Panc1 (cell line): ENCODE data around the gene NTN4. TPM values are rescaled to one million over a fixed set of nuclear protein-coding genes. Genes with fewer than 3 reads are reported as not detected.

Source experiments
- ATAC-seq: fragments of 200-7000 bp; cut with Tn5 transposase; 2 replicates; pipeline ENCODE4 v1.9.1; 2020; ENCODE audit warnings: mild to moderate bottlenecking, moderate library complexity
- BruUV-seq: library from RNA; stranded (reverse); fragments of 400-500 nt; replicated peaks from 2 replicates; lab custom pipeline; 2021; lab: Mats Ljungman, UMichigan
- CTCF ChIA-PET: fragments of 300-600 bp; sonication (Branson Sonifier 250); formaldehyde crosslinking; loops from one replicate; lab custom pipeline; 2022; ENCODE audit warnings: antibody characterized with exemption; lab: Charles Lee
- POLR2A ChIA-PET: fragments of 300-600 bp; sonication (Branson Sonifier 250); formaldehyde crosslinking; loops from one replicate; lab custom pipeline; 2022; ENCODE audit warnings: antibody characterized with exemption; lab: Charles Lee
- DNase-seq: peaks from one replicate; pipeline ENCODE4 v3.0.0-alpha.2; 2010; ENCODE audit warnings: low read depth, low spot score
- H3K27ac ChIP-seq: 2 replicates; pipeline ENCODE4 v1.5.1; 2011; ENCODE audit warnings: mild to moderate bottlenecking, low read length, inconsistent platforms
- H3K27me3 ChIP-seq: fragments of 200-500 bp; sonication (Bioruptor generic); 2 replicates; pipeline ENCODE4 v1.6.0; 2014; ENCODE audit warnings: low read length, inconsistent platforms; ENCODE audit not compliant: control insufficient read depth, insufficient read depth
- H3K36me3 ChIP-seq: fragments of 200-500 bp; sonication (Bioruptor generic); 2 replicates; pipeline ENCODE4 v1.5.1; 2014; ENCODE audit warnings: inconsistent platforms, mild to moderate bottlenecking, low read length, moderate library complexity; ENCODE audit not compliant: control insufficient read depth, insufficient read depth
- H3K4me1 ChIP-seq: 2 replicates; pipeline ENCODE4 v1.5.1; 2011; ENCODE audit warnings: inconsistent platforms, mild to moderate bottlenecking, low read length, moderate library complexity; ENCODE audit not compliant: control insufficient read depth, insufficient read depth
- H3K4me3 ChIP-seq, 2 experiments: 2 replicates each; pipeline ENCODE4 v1.5.1; 2011 to 2012; ENCODE audit warnings: low read depth in 2 of 2, low read length in 2 of 2, mild to moderate bottlenecking in 2 of 2, inconsistent platforms in 1 of 2, moderate library complexity in 1 of 2
- H3K9me3 ChIP-seq: fragments of 200-500 bp; sonication (Bioruptor generic); 2 replicates; pipeline ENCODE4 v1.5.1; 2014; ENCODE audit warnings: low read depth, mild to moderate bottlenecking, inconsistent platforms, low read length, moderate library complexity; ENCODE audit not compliant: control insufficient read depth, insufficient read depth
- CTCF ChIP-seq: fragments of 450-650 bp; IDR thresholded peaks from 2 replicates; pipeline ENCODE4 v1.5.1; 2017; ENCODE audit warnings: mild to moderate bottlenecking
- POLR2AphosphoS5 ChIP-seq: IDR thresholded peaks from 2 replicates; pipeline ENCODE4 v1.6.1; 2012; ENCODE audit warnings: mild to moderate bottlenecking, low read depth, low read length, moderate library complexity
- SIN3A ChIP-seq: IDR thresholded peaks from 2 replicates; pipeline ENCODE4 v1.6.1; 2012; ENCODE audit warnings: low read depth, mild to moderate bottlenecking, low read length, moderate library complexity, borderline replicate concordance; ENCODE audit not compliant: insufficient read depth
- TCF7L2 ChIP-seq: IDR thresholded peaks from 2 replicates; pipeline ENCODE4 v1.6.1; 2011; ENCODE audit warnings: mild to moderate bottlenecking, low read depth, low read length, inconsistent platforms
- in situ Hi-C: cut with HindIII; loops from 2 replicates; pipeline ENCODE4 v1.10.0; 2016; ENCODE audit warnings: low sequenced_read_pairs, low pct_unique_long_range_greater_than_20kb
- intact Hi-C: fragments of 100-400 bp; cut with micrococcal nuclease; formaldehyde crosslinking; loops from one replicate; pipeline ENCODE4 v1.10.0; 2022; ENCODE audit not compliant: unreplicated experiment
- total RNA-seq: library from RNA; stranded (reverse); gene quantifications from one replicate; pipeline ENCODE4 v1.2.1, GENCODE V29; 2021; ENCODE audit not compliant: unreplicated experiment
- TF ChIP-seq, protein P1 (sequence below), 2 experiments: IDR thresholded peaks; 2 replicates each; pipeline ENCODE4 v1.6.1; 2011 to 2012; ENCODE audit warnings: low read depth in 2 of 2, control low read depth in 1 of 2, low read length in 1 of 2, mild to moderate bottlenecking in 1 of 2, moderate library complexity in 1 of 2; ENCODE audit not compliant: insufficient read depth in 1 of 2

Gene NTN4
- total RNA-seq, 1 experiment from 2014 or later = 17.1 TPM

DNA sequence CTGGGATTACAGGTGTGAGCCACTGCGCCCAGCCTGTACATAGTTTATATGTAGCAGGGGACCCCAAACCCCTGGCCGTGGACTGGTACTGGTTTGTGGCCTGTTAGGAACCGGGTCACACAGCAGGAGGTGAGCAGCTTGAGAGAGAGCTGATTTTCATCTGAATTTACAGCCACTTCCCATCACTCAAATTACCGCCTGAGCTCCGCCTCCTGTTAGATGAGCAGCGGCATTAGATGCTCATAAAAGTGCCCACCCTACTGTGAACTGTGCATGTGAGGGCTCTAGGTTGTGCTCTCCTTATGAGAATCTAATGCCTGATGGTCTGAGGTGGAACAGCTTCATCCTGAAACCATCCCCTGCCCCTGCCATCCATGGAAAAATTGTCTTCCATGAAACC is 119.3 kb downstream of the NTN4 start:
- H3K36me3 ChIP-seq = no peaks in the 10 kb centered on the region
- intact Hi-C loops (no loop called here), in situ Hi-C loops (no loop called here)
- ATAC-seq (no peak), DNase-seq (no peak)
- TF ChIP-seq SIN3A (no peak), POLR2AphosphoS5 (no peak), TCF7L2 (no peak), CTCF (no peak)
- TF ChIP-seq, protein P1, sequence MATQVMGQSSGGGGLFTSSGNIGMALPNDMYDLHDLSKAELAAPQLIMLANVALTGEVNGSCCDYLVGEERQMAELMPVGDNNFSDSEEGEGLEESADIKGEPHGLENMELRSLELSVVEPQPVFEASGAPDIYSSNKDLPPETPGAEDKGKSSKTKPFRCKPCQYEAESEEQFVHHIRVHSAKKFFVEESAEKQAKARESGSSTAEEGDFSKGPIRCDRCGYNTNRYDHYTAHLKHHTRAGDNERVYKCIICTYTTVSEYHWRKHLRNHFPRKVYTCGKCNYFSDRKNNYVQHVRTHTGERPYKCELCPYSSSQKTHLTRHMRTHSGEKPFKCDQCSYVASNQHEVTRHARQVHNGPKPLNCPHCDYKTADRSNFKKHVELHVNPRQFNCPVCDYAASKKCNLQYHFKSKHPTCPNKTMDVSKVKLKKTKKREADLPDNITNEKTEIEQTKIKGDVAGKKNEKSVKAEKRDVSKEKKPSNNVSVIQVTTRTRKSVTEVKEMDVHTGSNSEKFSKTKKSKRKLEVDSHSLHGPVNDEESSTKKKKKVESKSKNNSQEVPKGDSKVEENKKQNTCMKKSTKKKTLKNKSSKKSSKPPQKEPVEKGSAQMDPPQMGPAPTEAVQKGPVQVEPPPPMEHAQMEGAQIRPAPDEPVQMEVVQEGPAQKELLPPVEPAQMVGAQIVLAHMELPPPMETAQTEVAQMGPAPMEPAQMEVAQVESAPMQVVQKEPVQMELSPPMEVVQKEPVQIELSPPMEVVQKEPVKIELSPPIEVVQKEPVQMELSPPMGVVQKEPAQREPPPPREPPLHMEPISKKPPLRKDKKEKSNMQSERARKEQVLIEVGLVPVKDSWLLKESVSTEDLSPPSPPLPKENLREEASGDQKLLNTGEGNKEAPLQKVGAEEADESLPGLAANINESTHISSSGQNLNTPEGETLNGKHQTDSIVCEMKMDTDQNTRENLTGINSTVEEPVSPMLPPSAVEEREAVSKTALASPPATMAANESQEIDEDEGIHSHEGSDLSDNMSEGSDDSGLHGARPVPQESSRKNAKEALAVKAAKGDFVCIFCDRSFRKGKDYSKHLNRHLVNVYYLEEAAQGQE (IDR thresholded peaks at IDR 0.05; ENCODE audit: insufficient read depth in 1 of 2, low read depth in 2 of 2, low read length in 1 of 2) = no peak
- H3K4me1 ChIP-seq = no peaks in the 10 kb centered on the region
- CTCF ChIA-PET = no interaction called here
- H3K9me3 ChIP-seq = no peaks in the 10 kb centered on the region
- POLR2A ChIA-PET = no interaction called here
- no TSS peak for BruUV-seq
- no peak overlapping the region for H3K4me3 ChIP-seq
- no peak overlapping the region for H3K27ac ChIP-seq
- H3K27me3 ChIP-seq = no peaks in the 10 kb centered on the region; the same call in 1 of the 2 replicates

DNA sequence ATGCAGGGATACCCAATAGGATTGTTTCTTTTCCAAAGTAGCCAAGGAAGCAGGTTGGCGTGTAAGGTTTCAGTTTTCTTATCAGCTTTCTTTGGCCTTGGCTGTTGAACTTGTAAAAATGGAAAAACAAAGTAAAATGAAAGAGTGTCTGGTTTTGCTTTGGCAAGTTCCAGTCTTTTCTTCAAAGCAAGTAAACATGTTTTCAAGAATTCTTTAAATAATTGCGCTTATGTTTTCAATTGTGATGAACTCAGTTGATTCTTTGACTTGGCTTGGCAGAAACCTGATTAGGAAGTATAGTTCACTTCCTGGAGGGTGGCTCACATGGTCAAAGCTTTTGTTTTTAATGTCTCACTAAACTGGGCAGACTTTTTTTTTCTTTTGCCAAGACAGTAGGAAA is 127.0 kb downstream of the NTN4 start:
- ChIA-PET CTCF (no interaction called here), POLR2A (no interaction called here)
- Histone ChIP-seq H3K4me1 (no peaks in the 10 kb centered on the region), H3K9me3 (no peaks in the 10 kb centered on the region), H3K27me3 (no peaks in the 10 kb centered on the region; the same call in 1 of the 2 replicates), H3K4me3 (no peak overlapping the region), H3K27ac (no peak overlapping the region), H3K36me3 (no peaks in the 10 kb centered on the region)
- in situ Hi-C loops (no loop called here), intact Hi-C loops (no loop called here)
- TF ChIP-seq CTCF = no peak
- no TSS peak for BruUV-seq
- ATAC-seq = no peak
- no peak for DNase-seq
